Retinal pigment epithelial cell (primary cell): ENCODE data around the gene SPDYE4.

Source experiments
- DNase-seq: peaks from one replicate; pipeline ENCODE4 v3.0.0-alpha.2; 2010; ENCODE audit warnings: low read depth
- H3K4me3 ChIP-seq: 2 replicates; pipeline ENCODE4 v1.5.1; 2011; ENCODE audit warnings: mild to moderate bottlenecking, low read length, control low read depth, moderate library complexity
- TF ChIP-seq, protein P1 (sequence below): conservative IDR thresholded peaks from 2 replicates; pipeline ENCODE4 v1.5.1; 2011; ENCODE audit warnings: low read depth, low read length, control low read depth, inconsistent platforms

Gene SPDYE4

DNA sequence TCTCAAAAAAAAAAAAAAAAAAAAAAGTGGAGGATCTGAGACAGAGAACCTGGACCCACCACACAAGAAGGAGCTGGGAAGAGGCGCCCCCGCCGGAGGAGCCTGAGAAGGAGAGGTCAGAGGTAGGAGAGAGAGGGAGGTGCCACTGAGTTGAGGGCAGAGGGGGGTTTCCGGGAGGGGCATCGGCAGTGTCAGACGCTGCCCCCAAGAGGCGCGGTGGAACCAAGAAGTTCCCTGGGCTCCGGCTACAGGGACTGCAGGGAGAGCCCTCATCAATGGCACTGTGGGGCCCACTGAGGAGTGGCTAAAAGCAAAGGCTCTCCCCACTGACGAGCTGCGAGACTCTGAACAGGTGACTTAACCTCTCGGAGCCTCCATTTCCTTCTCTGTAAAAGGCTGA lies 17.9 kb downstream of the SPDYE4 start:
- DNase-seq: no peak
- no peak overlapping the region for H3K4me3 ChIP-seq
- TF ChIP-seq, protein P1, sequence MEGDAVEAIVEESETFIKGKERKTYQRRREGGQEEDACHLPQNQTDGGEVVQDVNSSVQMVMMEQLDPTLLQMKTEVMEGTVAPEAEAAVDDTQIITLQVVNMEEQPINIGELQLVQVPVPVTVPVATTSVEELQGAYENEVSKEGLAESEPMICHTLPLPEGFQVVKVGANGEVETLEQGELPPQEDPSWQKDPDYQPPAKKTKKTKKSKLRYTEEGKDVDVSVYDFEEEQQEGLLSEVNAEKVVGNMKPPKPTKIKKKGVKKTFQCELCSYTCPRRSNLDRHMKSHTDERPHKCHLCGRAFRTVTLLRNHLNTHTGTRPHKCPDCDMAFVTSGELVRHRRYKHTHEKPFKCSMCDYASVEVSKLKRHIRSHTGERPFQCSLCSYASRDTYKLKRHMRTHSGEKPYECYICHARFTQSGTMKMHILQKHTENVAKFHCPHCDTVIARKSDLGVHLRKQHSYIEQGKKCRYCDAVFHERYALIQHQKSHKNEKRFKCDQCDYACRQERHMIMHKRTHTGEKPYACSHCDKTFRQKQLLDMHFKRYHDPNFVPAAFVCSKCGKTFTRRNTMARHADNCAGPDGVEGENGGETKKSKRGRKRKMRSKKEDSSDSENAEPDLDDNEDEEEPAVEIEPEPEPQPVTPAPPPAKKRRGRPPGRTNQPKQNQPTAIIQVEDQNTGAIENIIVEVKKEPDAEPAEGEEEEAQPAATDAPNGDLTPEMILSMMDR: no peak

- TF ChIP-seq, protein P1: no peak
- DNase-seq: no peak
- H3K4me3 ChIP-seq: no peak overlapping the region
Measured at GRCh38 chr17:8739097-8739496, 19.2 kb downstream of the SPDYE4 start.

GRCh38 chr17:8736796-8737195 lies 21.6 kb downstream of the SPDYE4 start:
- TF ChIP-seq, protein P1: no peak
- H3K4me3 ChIP-seq: no peak overlapping the region
- DNase-seq: no peak

GRCh38 chr17:8736362-8736761 lies 22.0 kb downstream of the SPDYE4 start:
- no peak overlapping the region for H3K4me3 ChIP-seq
- TF ChIP-seq, protein P1: no peak
- no peak for DNase-seq

GRCh38 chr17:8735336-8735939 lies 22.9 kb downstream of the SPDYE4 start:
- no peak overlapping the region for H3K4me3 ChIP-seq
- no peak for DNase-seq
- TF ChIP-seq, protein P1: no peak

GRCh38 chr17:8734876-8735275 lies 23.5 kb downstream of the SPDYE4 start:
- no peak overlapping the region for H3K4me3 ChIP-seq
- DNase-seq: no peak
- TF ChIP-seq, protein P1: no peak

- no peak overlapping the region for H3K4me3 ChIP-seq
- TF ChIP-seq, protein P1: no peak
- no peak for DNase-seq
Measured at GRCh38 chr17:8732406-8733085, 25.8 kb downstream of the SPDYE4 start.
